ENCODE results near the gene SLCO2A1.

- TF ChIP-seq, protein P1, sequence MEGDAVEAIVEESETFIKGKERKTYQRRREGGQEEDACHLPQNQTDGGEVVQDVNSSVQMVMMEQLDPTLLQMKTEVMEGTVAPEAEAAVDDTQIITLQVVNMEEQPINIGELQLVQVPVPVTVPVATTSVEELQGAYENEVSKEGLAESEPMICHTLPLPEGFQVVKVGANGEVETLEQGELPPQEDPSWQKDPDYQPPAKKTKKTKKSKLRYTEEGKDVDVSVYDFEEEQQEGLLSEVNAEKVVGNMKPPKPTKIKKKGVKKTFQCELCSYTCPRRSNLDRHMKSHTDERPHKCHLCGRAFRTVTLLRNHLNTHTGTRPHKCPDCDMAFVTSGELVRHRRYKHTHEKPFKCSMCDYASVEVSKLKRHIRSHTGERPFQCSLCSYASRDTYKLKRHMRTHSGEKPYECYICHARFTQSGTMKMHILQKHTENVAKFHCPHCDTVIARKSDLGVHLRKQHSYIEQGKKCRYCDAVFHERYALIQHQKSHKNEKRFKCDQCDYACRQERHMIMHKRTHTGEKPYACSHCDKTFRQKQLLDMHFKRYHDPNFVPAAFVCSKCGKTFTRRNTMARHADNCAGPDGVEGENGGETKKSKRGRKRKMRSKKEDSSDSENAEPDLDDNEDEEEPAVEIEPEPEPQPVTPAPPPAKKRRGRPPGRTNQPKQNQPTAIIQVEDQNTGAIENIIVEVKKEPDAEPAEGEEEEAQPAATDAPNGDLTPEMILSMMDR (IDR thresholded peaks at IDR 0.05): no peak
- TF ChIP-seq POLR2A (IDR thresholded peaks at IDR 0.05) (no peak), EP300 (IDR thresholded peaks at IDR 0.05) (no peak), POLR2AphosphoS5 (IDR thresholded peaks at IDR 0.05) (no peak)
Measured at GRCh38 chr3:133939463-133939835, 90.3 kb downstream of the SLCO2A1 start.
